OCI-LY7 (cell line): ENCODE measurements around the gene HIP1. TPM values are rescaled to one million over a fixed set of nuclear protein-coding genes. Genes with fewer than 3 reads are reported as not detected.

Source experiments
- BruUV-seq: library from RNA; stranded (reverse); fragments of 400-500 nt; replicated peaks from 2 replicates; lab custom pipeline; 2021; lab: Mats Ljungman, UMichigan
- CTCF ChIA-PET: fragments of 300-600 bp; sonication (Branson Sonifier 250); formaldehyde crosslinking; loops from one replicate; lab custom pipeline; 2022; ENCODE audit warnings: antibody characterized with exemption; ENCODE audit not compliant: unreplicated experiment; lab: Charles Lee
- POLR2A ChIA-PET: fragments of 300-600 bp; sonication (Branson Sonifier 250); formaldehyde crosslinking; loops from one replicate; lab custom pipeline; 2022; ENCODE audit warnings: antibody characterized with exemption; lab: Charles Lee
- DNase-seq: peaks from one replicate; pipeline ENCODE4 v3.0.0-alpha.2; 2015; ENCODE audit warnings: low spot score
- H2AFZ ChIP-seq: fragments of 200-600 bp; sonication (generic), shearing (Covaris generic); 2 replicates; pipeline ENCODE4 v1.6.1; 2014; ENCODE audit warnings: mild to moderate bottlenecking, antibody characterized with exemption, low read length, moderate library complexity
- H3K27ac ChIP-seq: fragments of 200-600 bp; sonication (generic); 2 replicates; pipeline ENCODE4 v1.5.1; 2014; ENCODE audit warnings: mixed run types, low read depth, mild to moderate bottlenecking, moderate library complexity, low read length, inconsistent platforms; ENCODE audit not compliant: poor library complexity, severe bottlenecking
- H3K36me3 ChIP-seq: fragments of 200-600 bp; sonication (generic); 2 replicates; pipeline ENCODE4 v1.6.1; 2014; ENCODE audit warnings: mild to moderate bottlenecking, antibody characterized with exemption, low read length, moderate library complexity, mixed read lengths; ENCODE audit not compliant: insufficient read depth
- H3K4me1 ChIP-seq: fragments of 200-600 bp; sonication (generic); 2 replicates; pipeline ENCODE4 v1.5.1; 2014; ENCODE audit warnings: mild to moderate bottlenecking, low read length; ENCODE audit not compliant: insufficient read depth, poor library complexity, severe bottlenecking
- H3K4me2 ChIP-seq: fragments of 200-600 bp; sonication (generic); 2 replicates; pipeline ENCODE4 v1.6.1; 2014; ENCODE audit warnings: mild to moderate bottlenecking, low read length
- H3K4me3 ChIP-seq: fragments of 200-600 bp; sonication (generic); 2 replicates; pipeline ENCODE4 v1.5.1; 2014; ENCODE audit warnings: mild to moderate bottlenecking, low read depth, low read length; ENCODE audit not compliant: poor library complexity, severe bottlenecking
- H3K79me2 ChIP-seq: fragments of 200-600 bp; sonication (generic); 2 replicates; pipeline ENCODE4 v1.6.1; 2016; ENCODE audit warnings: low read depth, mild to moderate bottlenecking, low read length, moderate library complexity, mixed read lengths; ENCODE audit not compliant: insufficient read depth
- H3K9me2 ChIP-seq: fragments of 200-600 bp; sonication (generic); 2 replicates; pipeline ENCODE4 v1.6.1; 2016; ENCODE audit warnings: mild to moderate bottlenecking, low read length, mixed read lengths; ENCODE audit not compliant: insufficient read depth
- H3K9me3 ChIP-seq: fragments of 200-600 bp; sonication (generic); 2 replicates; pipeline ENCODE4 v1.6.1; 2014; ENCODE audit warnings: mild to moderate bottlenecking, mixed run types, low read length, mixed read lengths
- H4K20me1 ChIP-seq: fragments of 200-600 bp; sonication (generic); 2 replicates; pipeline ENCODE4 v1.6.1; 2014; ENCODE audit warnings: mild to moderate bottlenecking, antibody characterized with exemption, low read length, moderate library complexity, mixed read lengths; ENCODE audit not compliant: insufficient read depth
- CTCF ChIP-seq: fragments of 200-600 bp; sonication (generic); conservative IDR thresholded peaks from 2 replicates; pipeline ENCODE4 v1.5.1; 2014; ENCODE audit warnings: mild to moderate bottlenecking, antibody characterized with exemption, low read length, moderate library complexity, mixed read lengths
- EZH2phosphoT487 ChIP-seq: fragments of 200-600 bp; sonication (generic); IDR thresholded peaks from 2 replicates; pipeline ENCODE4 v1.6.1; 2018; ENCODE audit warnings: low read depth, borderline replicate concordance, mild to moderate bottlenecking, mixed run types, antibody characterized with exemption, low read length, moderate library complexity, mixed read lengths
- intact Hi-C: fragments of 100-400 bp; cut with micrococcal nuclease; formaldehyde crosslinking; loops from one replicate; pipeline ENCODE4 v1.10.0; 2022; ENCODE audit not compliant: unreplicated experiment
- total RNA-seq, 2 experiments: library from RNA; depleted of rRNA in 1 of 2; stranded (reverse); fragments of >200 nt in 1 of 2; shearing (Covaris generic) in 1 of 2; gene quantifications; 2 replicates each; pipeline ENCODE4 v1.2.3, GENCODE V29; 2014 to 2022

The HIP1 gene
- total RNA-seq, 2 experiments from 2014 or later: 15.0 to 27.8 TPM

- Histone ChIP-seq H3K4me2 (peak overlapping the region; percentile 76), H3K79me2 (peaks cover 29% of the 10 kb centered on the region; the same call in 1 of the 2 replicates), H3K36me3 (peaks cover 45% of the 10 kb centered on the region), H4K20me1 (no peaks in the 10 kb centered on the region), H3K4me1 (peaks cover 41% of the 10 kb centered on the region), H2AFZ (peak overlapping the region; percentile 22; the same call in 1 of the 2 replicates), H3K27ac (peak overlapping the region; percentile 98), H3K9me2 (no peaks in the 10 kb centered on the region), H3K9me3 (peaks cover 32% of the 10 kb centered on the region), H3K4me3 (peak overlapping the region; percentile 53)
- peak; percentile 86 for DNase-seq
- ChIA-PET POLR2A (interaction anchor here (0.7 to 2.1 kb wide), 11 partner anchors 10 to 88 kb away, joined by 3 to 14 read pairs (median 5); partner anchors contain the start of gene HIP1), CTCF (interaction anchor here (0.6 kb wide), 1 partner anchor 51 kb away, joined by 3 read pairs; no protein-coding TSS in a partner anchor)
- no TSS peak for BruUV-seq
- intact Hi-C loops: loop anchor here (5.0 kb wide), 2 partner anchors 50 to 90 kb away; no protein-coding TSS in a partner anchor
- TF ChIP-seq CTCF (no peak), EZH2phosphoT487 (no peak)
These were observed 26.9 kb downstream of the HIP1 start for GRCh38 chr7:75711656-75712514.

GRCh38 chr7:75711076-75711475, 27.7 kb downstream of the HIP1 start:
- Histone ChIP-seq H3K79me2 (peaks cover 29% of the 10 kb centered on the region; the same call in 1 of the 2 replicates), H3K36me3 (peaks cover 41% of the 10 kb centered on the region), H3K4me2 (peak overlapping the region; percentile 76), H2AFZ (peak overlapping the region; percentile 22; the same call in 1 of the 2 replicates), H3K4me1 (peaks cover 41% of the 10 kb centered on the region), H3K4me3 (peak overlapping the region; percentile 53), H3K9me3 (peaks cover 32% of the 10 kb centered on the region), H3K9me2 (no peaks in the 10 kb centered on the region), H3K27ac (peak overlapping the region; percentile 98), H4K20me1 (no peaks in the 10 kb centered on the region)
- no TSS peak for BruUV-seq
- TF ChIP-seq CTCF: no peak
- no peak for TF ChIP-seq EZH2phosphoT487
- no peak for DNase-seq
- ChIA-PET CTCF (no interaction called here), POLR2A (interaction anchor here (1.0 to 2.1 kb wide), 8 partner anchors 11 to 88 kb away, joined by 4 to 14 read pairs (median 7); partner anchors contain the start of gene HIP1)
- intact Hi-C loops: loop anchor here (5.0 kb wide), 2 partner anchors 49 to 89 kb away; no protein-coding TSS in a partner anchor
